HepG2 (cell line): ENCODE data around the gene PFDN5. TPM values are rescaled to one million over a fixed set of nuclear protein-coding genes. Genes with fewer than 3 reads are reported as not detected.

Experiments used
- ARHGAP35 ChIP-seq: sonication (generic); formaldehyde crosslinking; IDR thresholded peaks from 2 replicates; pipeline ENCODE4 v1.9.0; 2022; ENCODE audit warnings: mild to moderate bottlenecking, inconsistent platforms, moderate library complexity, missing genetic modification reagents, borderline replicate concordance
- ERF ChIP-seq: IDR thresholded peaks from 2 replicates; pipeline ENCODE4 v1.6.1; 2018; ENCODE audit warnings: missing biosample characterization, missing genetic modification reagents
- NR2F2 ChIP-seq: IDR thresholded peaks from 2 replicates; pipeline ENCODE4 v1.6.1; 2012; ENCODE audit warnings: low read depth, inconsistent platforms, borderline replicate concordance
- RBM39 ChIP-seq: fragments of 200-400 bp; formaldehyde crosslinking; IDR thresholded peaks from one replicate; pipeline ENCODE4 v1.6.1; 2018; ENCODE audit warnings: antibody characterized with exemption, mild to moderate bottlenecking, low read depth, low read length; ENCODE audit not compliant: poor library complexity, severe bottlenecking
- ZNF276 ChIP-seq: sonication (generic); formaldehyde crosslinking; IDR thresholded peaks from 2 replicates; pipeline ENCODE4 v1.4.0; 2020; ENCODE audit warnings: mild to moderate bottlenecking, low read depth, missing genetic modification reagents
- ZNF33A ChIP-seq: sonication (generic); formaldehyde crosslinking; IDR thresholded peaks from 2 replicates; pipeline ENCODE4 v1.5.1; 2020; ENCODE audit warnings: missing genetic modification reagents, mild to moderate bottlenecking, moderate library complexity, borderline replicate concordance
- ZNF687 ChIP-seq: sonication (generic); formaldehyde crosslinking; IDR thresholded peaks from 2 replicates; pipeline ENCODE4 v1.5.1; 2020; ENCODE audit warnings: mild to moderate bottlenecking, missing genetic modification reagents, moderate library complexity
- ZNF75D ChIP-seq: sonication (generic); formaldehyde crosslinking; IDR thresholded peaks from 2 replicates; pipeline ENCODE4 v1.8.1; 2023; ENCODE audit warnings: missing genetic modification reagents, mild to moderate bottlenecking, borderline replicate concordance
- ZUFSP ChIP-seq: sonication (generic); formaldehyde crosslinking; IDR thresholded peaks from 2 replicates; pipeline ENCODE4 v1.9.0; 2021; ENCODE audit warnings: missing genetic modification reagents, mild to moderate bottlenecking, borderline replicate concordance
- polyA plus RNA-seq, 8 experiments: library from polyadenylated mRNA; depleted of rRNA in 3 of 8; stranded (reverse) in 7 of 8; unstranded in 1 of 8; fragments of >200 nt; fragmentation: Illumina TruSeq in 4 of 8; extraction: Trizol in 4 of 8; gene quantifications; 2 replicates each; pipeline versions ENCODE4 v1.2.1 to v1.2.3, GENCODE V29; 2011 to 2016; ENCODE audit warnings: low read depth in 4 of 8, missing spikeins in 1 of 8, mixed read lengths in 1 of 8; ENCODE audit not compliant: insufficient read depth in 1 of 8
- total RNA-seq, 5 experiments: library from RNA; depleted of rRNA; stranded (reverse); fragments of >200 nt; fragmentation: Illumina TruSeq; extraction: Trizol; gene quantifications; 2 replicates each; pipeline ENCODE4 v1.2.3, GENCODE V29; 2016; ENCODE audit warnings: low read depth in 1 of 5
- TF ChIP-seq, protein P1 (sequence below): sonication (generic); formaldehyde crosslinking; IDR thresholded peaks from 2 replicates; pipeline ENCODE4 v1.4.0; 2020; ENCODE audit warnings: missing genetic modification reagents, low read depth, mild to moderate bottlenecking, borderline replicate concordance
- TF ChIP-seq, protein P2 (sequence below): sonication (generic); formaldehyde crosslinking; IDR thresholded peaks from 2 replicates; pipeline ENCODE4 v1.4.0; 2020; ENCODE audit warnings: missing genetic modification reagents, borderline replicate concordance

PFDN5 gene
- total and polyA plus RNA-seq, 2 of the 13 experiments (the other 11 are each of a cell fraction or from before 2014, with no cell fraction given) = 449 to 462 TPM

DNA sequence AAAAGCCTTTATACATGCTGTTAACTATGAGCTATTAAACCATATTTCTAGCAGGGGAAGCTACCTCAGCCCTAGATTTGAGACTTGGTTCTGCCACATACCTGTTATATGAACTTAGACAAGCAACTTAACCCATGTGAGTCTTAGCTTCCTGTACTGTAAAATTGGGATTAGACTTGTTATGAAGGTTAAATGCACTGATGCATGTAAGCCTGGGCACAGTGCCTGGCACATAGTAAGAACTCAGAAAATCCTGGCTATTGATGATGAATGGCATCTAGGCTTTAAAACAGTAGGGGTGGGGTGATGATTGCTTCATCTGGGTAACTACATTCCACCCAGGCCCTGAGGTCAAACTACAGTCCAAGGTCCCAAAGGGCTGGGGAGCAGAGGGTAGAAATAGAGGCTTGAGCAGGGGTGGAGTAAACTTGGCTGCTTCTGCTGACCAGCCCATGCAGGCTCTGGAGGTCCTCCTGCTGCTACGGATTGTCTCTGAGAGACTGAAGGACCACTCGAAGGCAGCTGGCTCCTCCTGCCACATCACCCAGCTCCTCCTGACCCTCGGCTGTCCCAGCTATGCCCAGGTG, 16.0 kb upstream of the PFDN5 start (continued):
- TF ChIP-seq ZNF687 (CRISPR knock-in tag) (0 out of 2 replicates have a peak, but pooled peaks have one; percentile 10), ZUFSP (CRISPR knock-in tag) (no peak), ZNF33A (CRISPR knock-in tag) (no peak), ZNF75D (CRISPR knock-in tag) (no peak), NR2F2 (0 out of 2 replicates have a peak, but pooled peaks have one; percentile 44), ARHGAP35 (no peak), ERF (CRISPR knock-in tag) (no peak), ZNF276 (CRISPR knock-in tag) (no peak), RBM39 (no peak)
- TF ChIP-seq, protein P1, sequence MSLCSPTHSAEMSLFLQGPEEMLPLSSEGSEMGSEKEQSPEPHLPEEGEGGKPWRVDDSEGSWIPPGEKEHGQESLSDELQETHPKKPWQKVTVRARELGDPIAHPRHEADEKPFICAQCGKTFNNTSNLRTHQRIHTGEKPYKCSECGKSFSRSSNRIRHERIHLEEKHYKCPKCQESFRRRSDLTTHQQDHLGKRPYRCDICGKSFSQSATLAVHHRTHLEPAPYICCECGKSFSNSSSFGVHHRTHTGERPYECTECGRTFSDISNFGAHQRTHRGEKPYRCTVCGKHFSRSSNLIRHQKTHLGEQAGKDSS (CRISPR knock-in tag) = no peak
- TF ChIP-seq, protein P2, sequence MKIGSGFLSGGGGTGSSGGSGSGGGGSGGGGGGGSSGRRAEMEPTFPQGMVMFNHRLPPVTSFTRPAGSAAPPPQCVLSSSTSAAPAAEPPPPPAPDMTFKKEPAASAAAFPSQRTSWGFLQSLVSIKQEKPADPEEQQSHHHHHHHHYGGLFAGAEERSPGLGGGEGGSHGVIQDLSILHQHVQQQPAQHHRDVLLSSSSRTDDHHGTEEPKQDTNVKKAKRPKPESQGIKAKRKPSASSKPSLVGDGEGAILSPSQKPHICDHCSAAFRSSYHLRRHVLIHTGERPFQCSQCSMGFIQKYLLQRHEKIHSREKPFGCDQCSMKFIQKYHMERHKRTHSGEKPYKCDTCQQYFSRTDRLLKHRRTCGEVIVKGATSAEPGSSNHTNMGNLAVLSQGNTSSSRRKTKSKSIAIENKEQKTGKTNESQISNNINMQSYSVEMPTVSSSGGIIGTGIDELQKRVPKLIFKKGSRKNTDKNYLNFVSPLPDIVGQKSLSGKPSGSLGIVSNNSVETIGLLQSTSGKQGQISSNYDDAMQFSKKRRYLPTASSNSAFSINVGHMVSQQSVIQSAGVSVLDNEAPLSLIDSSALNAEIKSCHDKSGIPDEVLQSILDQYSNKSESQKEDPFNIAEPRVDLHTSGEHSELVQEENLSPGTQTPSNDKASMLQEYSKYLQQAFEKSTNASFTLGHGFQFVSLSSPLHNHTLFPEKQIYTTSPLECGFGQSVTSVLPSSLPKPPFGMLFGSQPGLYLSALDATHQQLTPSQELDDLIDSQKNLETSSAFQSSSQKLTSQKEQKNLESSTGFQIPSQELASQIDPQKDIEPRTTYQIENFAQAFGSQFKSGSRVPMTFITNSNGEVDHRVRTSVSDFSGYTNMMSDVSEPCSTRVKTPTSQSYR (CRISPR knock-in tag) = no peak
